Measurements from ENCODE around the gene APRT.

- TF ChIP-seq, protein P1, sequence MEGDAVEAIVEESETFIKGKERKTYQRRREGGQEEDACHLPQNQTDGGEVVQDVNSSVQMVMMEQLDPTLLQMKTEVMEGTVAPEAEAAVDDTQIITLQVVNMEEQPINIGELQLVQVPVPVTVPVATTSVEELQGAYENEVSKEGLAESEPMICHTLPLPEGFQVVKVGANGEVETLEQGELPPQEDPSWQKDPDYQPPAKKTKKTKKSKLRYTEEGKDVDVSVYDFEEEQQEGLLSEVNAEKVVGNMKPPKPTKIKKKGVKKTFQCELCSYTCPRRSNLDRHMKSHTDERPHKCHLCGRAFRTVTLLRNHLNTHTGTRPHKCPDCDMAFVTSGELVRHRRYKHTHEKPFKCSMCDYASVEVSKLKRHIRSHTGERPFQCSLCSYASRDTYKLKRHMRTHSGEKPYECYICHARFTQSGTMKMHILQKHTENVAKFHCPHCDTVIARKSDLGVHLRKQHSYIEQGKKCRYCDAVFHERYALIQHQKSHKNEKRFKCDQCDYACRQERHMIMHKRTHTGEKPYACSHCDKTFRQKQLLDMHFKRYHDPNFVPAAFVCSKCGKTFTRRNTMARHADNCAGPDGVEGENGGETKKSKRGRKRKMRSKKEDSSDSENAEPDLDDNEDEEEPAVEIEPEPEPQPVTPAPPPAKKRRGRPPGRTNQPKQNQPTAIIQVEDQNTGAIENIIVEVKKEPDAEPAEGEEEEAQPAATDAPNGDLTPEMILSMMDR (IDR thresholded peaks at IDR 0.05; ENCODE audit: borderline replicate concordance, extremely low read depth, low read length, poor library complexity, severe bottlenecking), result no peak
- no peak for TF ChIP-seq EZH2 (IDR thresholded peaks at IDR 0.05; ENCODE audit: borderline replicate concordance, low read depth, low read length, severe bottlenecking)
Measured at GRCh38 chr16:88769617-88770460, 41.9 kb downstream of the APRT start.
